Mesendoderm (in vitro differentiated cells): ENCODE measurements around the gene NR0B1.

Experiments
- DNase-seq: peaks from one replicate; pipeline ENCODE4 v3.0.0; 2013
- H2AK5ac ChIP-seq: 2 replicates; pipeline ENCODE4 v1.6.1; 2013; ENCODE audit warnings: low read length, inconsistent platforms
- H2BK120ac ChIP-seq: 2 replicates; pipeline ENCODE4 v1.6.1; 2013; ENCODE audit warnings: low read depth, mild to moderate bottlenecking, low read length, moderate library complexity, mixed read lengths
- H2BK15ac ChIP-seq: replicated peaks from 2 replicates; pipeline ENCODE4 v1.6.1; 2013; ENCODE audit warnings: low read depth, mild to moderate bottlenecking, moderate library complexity
- H2BK5ac ChIP-seq: 2 replicates; pipeline ENCODE4 v1.6.1; 2013; ENCODE audit warnings: low read length, inconsistent platforms
- H3K18ac ChIP-seq: 2 replicates; pipeline ENCODE4 v1.6.1; 2013; ENCODE audit warnings: mild to moderate bottlenecking, low read length, mixed read lengths
- H3K23ac ChIP-seq: one replicate; pipeline ENCODE4 v1.6.1; 2013; ENCODE audit warnings: low read length
- H3K27ac ChIP-seq: 2 replicates; pipeline ENCODE4 v1.5.1; 2013; ENCODE audit warnings: low read depth, mild to moderate bottlenecking, inconsistent platforms, low read length, moderate library complexity
- H3K27me3 ChIP-seq: 2 replicates; pipeline ENCODE4 v1.6.1; 2013; ENCODE audit warnings: low read length, control low read depth, mild to moderate bottlenecking, inconsistent platforms; ENCODE audit not compliant: insufficient read depth, poor library complexity
- H3K36me3 ChIP-seq: 2 replicates; pipeline ENCODE4 v1.6.1; 2013; ENCODE audit warnings: low read length, inconsistent platforms; ENCODE audit not compliant: control insufficient read depth, insufficient read depth
- H3K4ac ChIP-seq: one replicate; pipeline ENCODE4 v1.6.1; 2013; ENCODE audit warnings: low read depth, mild to moderate bottlenecking, low read length, moderate library complexity
- H3K4me1 ChIP-seq: 2 replicates; pipeline ENCODE4 v1.6.1; 2013; ENCODE audit warnings: low read depth, low read length, inconsistent platforms; ENCODE audit not compliant: control insufficient read depth
- H3K4me2 ChIP-seq: 2 replicates; pipeline ENCODE4 v1.6.1; 2013; ENCODE audit warnings: low read length
- H3K4me3 ChIP-seq: 2 replicates; pipeline ENCODE4 v1.5.1; 2013; ENCODE audit warnings: mild to moderate bottlenecking, low read length
- H3K56ac ChIP-seq: one replicate; pipeline ENCODE4 v1.6.1; 2013; ENCODE audit warnings: low read length
- H3K79me1 ChIP-seq: 2 replicates; pipeline ENCODE4 v1.6.1; 2013; ENCODE audit warnings: low read length, inconsistent platforms
- H3K79me2 ChIP-seq: 2 replicates; pipeline ENCODE4 v1.6.1; 2013; ENCODE audit warnings: mild to moderate bottlenecking, low read length; ENCODE audit not compliant: control insufficient read depth, insufficient read depth
- H3K9ac ChIP-seq: 2 replicates; pipeline ENCODE4 v1.6.1; 2013; ENCODE audit warnings: low read length, inconsistent platforms
- H4K5ac ChIP-seq: one replicate; pipeline ENCODE4 v1.6.1; 2013; ENCODE audit warnings: low read length
- H4K8ac ChIP-seq: one replicate; pipeline ENCODE4 v1.6.1; 2013; ENCODE audit warnings: low read depth, mild to moderate bottlenecking, control low read depth, low read length, moderate library complexity
- WGBS: extraction: QIAGEN DNeasy Blood & Tissue Kit; methylation state at CpG from one replicate; pipeline ENCODE4 v1.1.7; 2013; ENCODE audit warnings: low lambda C conversion rate, missing lambda C conversion rate; ENCODE audit not compliant: insufficient coverage; ENCODE audit errors: extremely low coverage; 5-methylcytosine and 5-hydroxymethylcytosine counted together

Gene NR0B1

GRCh38 chrX:30283456-30284200 is 25.6 kb downstream of the NR0B1 start:
- peak overlapping the region; percentile 60 for H3K18ac ChIP-seq
- H3K4me1 ChIP-seq: no peaks in the 10 kb centered on the region
- H2BK15ac ChIP-seq: no peak overlapping the region
- H2BK120ac ChIP-seq: no peak overlapping the region
- H3K27me3 ChIP-seq: no peaks in the 10 kb centered on the region
- no CpG with 5 or more reads among the region's 3 CpGs for WGBS
- H3K79me1 ChIP-seq: no peaks in the 10 kb centered on the region
- no peak overlapping the region for H3K23ac ChIP-seq
- H4K8ac ChIP-seq: no peak overlapping the region
- H3K4ac ChIP-seq: no peak overlapping the region
- peak; percentile 64 for DNase-seq
- no peak overlapping the region for H2BK5ac ChIP-seq
- H3K56ac ChIP-seq: no peak overlapping the region
- no peak overlapping the region for H4K5ac ChIP-seq
- no peak overlapping the region for H3K4me3 ChIP-seq
- H3K79me2 ChIP-seq: no peaks in the 10 kb centered on the region
- H3K4me2 ChIP-seq: no peak overlapping the region
- no peak overlapping the region for H2AK5ac ChIP-seq
- no peak overlapping the region for H3K9ac ChIP-seq
- H3K36me3 ChIP-seq: no peaks in the 10 kb centered on the region
- H3K27ac ChIP-seq: no peak overlapping the region

GRCh38 chrX:30282527-30282926 is 26.7 kb downstream of the NR0B1 start:
- no peak for DNase-seq
- no peak overlapping the region for H2BK5ac ChIP-seq
- H3K23ac ChIP-seq: no peak overlapping the region
- no peak overlapping the region for H4K8ac ChIP-seq
- H3K56ac ChIP-seq: no peak overlapping the region
- no peaks in the 10 kb centered on the region for H3K4me1 ChIP-seq
- no peak overlapping the region for H3K27ac ChIP-seq
- no peak overlapping the region for H2BK120ac ChIP-seq
- H3K4me3 ChIP-seq: no peak overlapping the region
- no peak overlapping the region for H2BK15ac ChIP-seq
- H3K36me3 ChIP-seq: no peaks in the 10 kb centered on the region
- H3K9ac ChIP-seq: no peak overlapping the region
- H3K79me2 ChIP-seq: no peaks in the 10 kb centered on the region
- H3K4ac ChIP-seq: no peak overlapping the region
- no peak overlapping the region for H3K4me2 ChIP-seq
- H3K79me1 ChIP-seq: no peaks in the 10 kb centered on the region
- no peak overlapping the region for H4K5ac ChIP-seq
- H2AK5ac ChIP-seq: no peak overlapping the region
- H3K27me3 ChIP-seq: no peaks in the 10 kb centered on the region
- no peak overlapping the region for H3K18ac ChIP-seq

- no peak overlapping the region for H4K8ac ChIP-seq
- no peak overlapping the region for H3K27ac ChIP-seq
- H3K27me3 ChIP-seq: no peaks in the 10 kb centered on the region
- no peak overlapping the region for H3K9ac ChIP-seq
- H3K79me1 ChIP-seq: no peaks in the 10 kb centered on the region
- no peaks in the 10 kb centered on the region for H3K79me2 ChIP-seq
- no peak overlapping the region for H3K23ac ChIP-seq
- H3K4me1 ChIP-seq: no peaks in the 10 kb centered on the region
- no peak overlapping the region for H3K4ac ChIP-seq
- no peak overlapping the region for H2BK120ac ChIP-seq
- H3K4me3 ChIP-seq: no peak overlapping the region
- H3K56ac ChIP-seq: no peak overlapping the region
- no peak for DNase-seq
- WGBS: no CpG with 5 or more reads among the region's 1 CpG
- no peaks in the 10 kb centered on the region for H3K36me3 ChIP-seq
- H3K4me2 ChIP-seq: no peak overlapping the region
- H2AK5ac ChIP-seq: no peak overlapping the region
- H3K18ac ChIP-seq: no peak overlapping the region
- no peak overlapping the region for H2BK5ac ChIP-seq
- H4K5ac ChIP-seq: no peak overlapping the region
- H2BK15ac ChIP-seq: no peak overlapping the region
Observed at GRCh38 chrX:30280428-30280827, 28.8 kb downstream of the NR0B1 start.

- Histone ChIP-seq H3K79me1 (no peaks in the 10 kb centered on the region), H2BK5ac (no peak overlapping the region), H3K79me2 (no peaks in the 10 kb centered on the region), H3K56ac (no peak overlapping the region), H3K4me1 (no peaks in the 10 kb centered on the region), H3K27me3 (no peaks in the 10 kb centered on the region), H3K36me3 (no peaks in the 10 kb centered on the region), H3K4ac (no peak overlapping the region), H2BK15ac (no peak overlapping the region), H3K23ac (no peak overlapping the region), H3K18ac (no peak overlapping the region), H2BK120ac (no peak overlapping the region), H2AK5ac (no peak overlapping the region), H4K5ac (no peak overlapping the region), H3K4me3 (no peak overlapping the region), H4K8ac (no peak overlapping the region), H3K9ac (no peak overlapping the region), H3K27ac (no peak overlapping the region), H3K4me2 (no peak overlapping the region)
- no CpG with 5 or more reads among the region's 1 CpG for WGBS
- no peak for DNase-seq
Observed at GRCh38 chrX:30278365-30278764, 30.8 kb downstream of the NR0B1 start.

GRCh38 chrX:30275498-30275897 is 33.7 kb downstream of the NR0B1 start:
- H3K79me1 ChIP-seq: no peaks in the 10 kb centered on the region
- H3K4ac ChIP-seq: no peak overlapping the region
- H2BK5ac ChIP-seq: no peak overlapping the region
- no peak overlapping the region for H3K56ac ChIP-seq
- H3K79me2 ChIP-seq: no peaks in the 10 kb centered on the region
- no peak overlapping the region for H3K4me3 ChIP-seq
- H3K27me3 ChIP-seq: no peaks in the 10 kb centered on the region
- H3K4me1 ChIP-seq: no peaks in the 10 kb centered on the region
- no peak overlapping the region for H2AK5ac ChIP-seq
- no peak overlapping the region for H3K27ac ChIP-seq
- no peak overlapping the region for H4K5ac ChIP-seq
- WGBS: no CpG with 5 or more reads among the region's 1 CpG
- no peak overlapping the region for H2BK120ac ChIP-seq
- no peak overlapping the region for H4K8ac ChIP-seq
- no peak overlapping the region for H3K23ac ChIP-seq
- no peak overlapping the region for H2BK15ac ChIP-seq
- no peaks in the 10 kb centered on the region for H3K36me3 ChIP-seq
- H3K9ac ChIP-seq: no peak overlapping the region
- peak; percentile 16 for DNase-seq
- H3K18ac ChIP-seq: no peak overlapping the region
- no peak overlapping the region for H3K4me2 ChIP-seq

GRCh38 chrX:30270639-30271038 is 38.6 kb downstream of the NR0B1 start:
- Histone ChIP-seq H3K27ac (no peak overlapping the region), H3K36me3 (no peaks in the 10 kb centered on the region), H3K79me1 (no peaks in the 10 kb centered on the region), H3K23ac (no peak overlapping the region), H2BK5ac (no peak overlapping the region), H3K56ac (no peak overlapping the region), H3K27me3 (no peaks in the 10 kb centered on the region), H3K79me2 (no peaks in the 10 kb centered on the region), H2BK15ac (no peak overlapping the region), H3K4me1 (no peaks in the 10 kb centered on the region), H2AK5ac (no peak overlapping the region), H3K9ac (no peak overlapping the region), H3K18ac (no peak overlapping the region), H4K5ac (no peak overlapping the region), H3K4ac (no peak overlapping the region), H4K8ac (no peak overlapping the region), H3K4me2 (no peak overlapping the region), H2BK120ac (no peak overlapping the region), H3K4me3 (no peak overlapping the region)
- DNase-seq: no peak
- WGBS: no CpG with 5 or more reads among the region's 3 CpGs
